NCI-H446 (cell line): ENCODE data around the gene USP38.
"Not testable (repeated sequence)": the region's sequence is repeated elsewhere in the genome, so short reads cannot be mapped to it uniquely, and the experiment has no call there.

Experiments
- DNase-seq, 2 experiments: peaks; one replicate each; lab custom pipeline; 2025; lab: John Stamatoyannopoulos, UW

The USP38 gene

DNA sequence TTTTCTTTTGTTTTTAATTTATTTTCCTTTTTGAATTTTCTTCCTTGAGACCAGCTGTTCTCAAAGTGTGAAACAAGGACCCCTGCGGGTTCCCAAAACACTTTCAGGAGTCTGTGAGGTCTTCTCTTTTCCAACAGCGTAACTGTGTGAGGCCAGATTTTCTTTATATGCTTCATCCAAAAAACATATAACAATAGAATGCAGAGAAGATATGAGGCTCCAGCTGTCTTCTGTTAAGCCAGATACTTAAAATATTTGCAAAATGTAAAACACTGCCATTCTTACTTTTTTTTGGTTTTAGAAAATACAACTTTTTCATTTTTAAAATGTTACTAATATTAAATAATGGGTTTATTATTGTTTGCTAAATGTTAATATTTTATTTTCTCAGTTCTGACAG lies 27.8 kb downstream of the USP38 start:
- no peak for DNase-seq

GRCh38 chr4:143215873-143216272 lies 31.2 kb downstream of the USP38 start:
- DNase-seq = no peak

- no peak for DNase-seq
Measured at GRCh38 chr4:143224255-143224654, 39.5 kb downstream of the USP38 start.

- DNase-seq = no peak
Measured at GRCh38 chr4:143225167-143225566, 40.5 kb downstream of the USP38 start.

DNA sequence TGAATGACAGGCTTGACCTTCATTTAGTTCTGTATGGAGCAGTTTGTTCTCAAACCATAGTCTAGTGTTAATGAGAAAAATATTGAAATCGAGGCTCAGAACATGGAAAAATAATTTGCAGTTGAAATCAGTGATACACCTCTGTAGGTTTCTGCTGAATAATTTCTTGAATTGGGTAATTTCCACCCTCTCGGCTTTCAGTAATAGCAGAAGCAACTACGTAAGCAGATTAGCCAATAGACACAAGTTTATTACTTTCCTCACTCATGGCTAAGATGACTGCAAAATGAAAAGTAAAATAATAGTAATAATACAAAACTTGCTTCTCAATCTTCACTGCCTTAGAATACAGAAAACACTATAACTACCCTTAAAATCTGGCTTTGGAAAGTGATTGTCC lies 46.0 kb downstream of the USP38 start:
- DNase-seq = no peak

- DNase-seq = no peak
Measured at GRCh38 chr4:143232277-143232676, 47.6 kb downstream of the USP38 start.

GRCh38 chr4:143234153-143234552 lies 49.4 kb downstream of the USP38 start:
- no peak for DNase-seq

GRCh38 chr4:143237195-143237594 lies 52.5 kb downstream of the USP38 start:
- DNase-seq = not testable (repeated sequence)

GRCh38 chr4:143240939-143241679 lies 56.4 kb downstream of the USP38 start:
- no peak for DNase-seq

DNA sequence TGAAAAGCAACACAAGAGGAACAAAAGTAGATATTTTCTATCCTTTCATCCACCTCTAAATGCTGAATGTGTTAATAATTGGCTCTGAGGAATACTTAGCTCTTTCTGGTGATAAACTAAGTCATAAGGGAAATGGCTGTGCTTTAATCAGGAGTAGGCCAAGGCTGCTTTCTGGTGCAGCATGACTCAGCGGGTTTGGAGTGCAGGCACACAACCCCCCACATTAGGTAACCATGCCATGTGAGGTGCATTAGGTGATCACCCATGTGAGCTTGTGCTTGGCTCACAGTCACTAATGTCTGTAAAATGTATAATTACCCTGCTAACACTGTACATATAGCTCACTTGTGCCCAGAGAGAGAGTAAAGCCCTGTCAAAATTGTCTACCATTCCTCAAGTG lies 57.2 kb downstream of the USP38 start:
- DNase-seq = no peak

GRCh38 chr4:143243041-143243440 lies 58.3 kb downstream of the USP38 start:
- no peak for DNase-seq

- DNase-seq = no peak
Measured at GRCh38 chr4:143246977-143247376, 62.3 kb downstream of the USP38 start.

DNA sequence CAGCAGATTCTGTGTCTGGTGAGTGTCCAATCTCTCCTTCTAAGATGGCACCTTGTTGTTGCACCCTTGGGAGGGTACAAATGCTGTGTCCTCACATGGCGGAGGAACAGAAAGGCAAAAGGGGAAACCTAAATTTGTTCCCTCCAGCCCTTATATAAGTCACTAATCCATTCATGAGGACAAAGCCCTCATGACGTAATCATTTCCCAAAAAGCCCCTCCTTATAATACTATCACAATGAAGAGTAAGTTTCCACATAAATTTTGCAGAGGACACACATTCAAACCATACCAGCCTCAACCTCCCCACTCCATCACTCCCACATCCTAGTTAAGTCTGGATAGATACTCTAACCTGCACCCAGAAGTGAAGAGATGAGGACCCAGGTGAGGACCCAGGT lies 63.1 kb downstream of the USP38 start:
- DNase-seq = no peak

- DNase-seq = no peak
Measured at GRCh38 chr4:143248827-143249226, 64.1 kb downstream of the USP38 start.

DNA sequence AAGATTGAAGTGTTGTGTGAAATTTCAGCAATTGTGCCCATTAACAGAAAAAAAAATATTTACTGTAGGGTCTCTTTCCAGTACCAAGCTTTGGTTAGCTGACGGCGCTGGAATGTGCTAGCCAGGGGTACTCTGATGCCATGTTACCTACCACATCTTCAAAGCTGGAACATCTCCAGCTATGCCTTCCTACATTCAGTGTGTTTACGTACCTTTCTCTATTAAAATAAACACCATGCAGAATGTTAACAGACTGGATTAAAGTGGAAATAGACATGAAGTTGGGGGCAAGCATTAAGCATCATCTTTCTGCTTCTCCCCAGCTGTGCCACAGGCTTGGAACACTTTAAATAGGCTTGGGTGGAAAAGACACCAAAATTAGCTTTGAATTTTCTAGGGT lies 65.9 kb downstream of the USP38 start:
- no peak for DNase-seq

GRCh38 chr4:143251348-143251747 lies 66.6 kb downstream of the USP38 start:
- DNase-seq = no peak

- DNase-seq = no peak
Measured at GRCh38 chr4:143251779-143252178, 67.1 kb downstream of the USP38 start.

GRCh38 chr4:143252478-143252877 lies 67.8 kb downstream of the USP38 start:
- no peak for DNase-seq

DNA sequence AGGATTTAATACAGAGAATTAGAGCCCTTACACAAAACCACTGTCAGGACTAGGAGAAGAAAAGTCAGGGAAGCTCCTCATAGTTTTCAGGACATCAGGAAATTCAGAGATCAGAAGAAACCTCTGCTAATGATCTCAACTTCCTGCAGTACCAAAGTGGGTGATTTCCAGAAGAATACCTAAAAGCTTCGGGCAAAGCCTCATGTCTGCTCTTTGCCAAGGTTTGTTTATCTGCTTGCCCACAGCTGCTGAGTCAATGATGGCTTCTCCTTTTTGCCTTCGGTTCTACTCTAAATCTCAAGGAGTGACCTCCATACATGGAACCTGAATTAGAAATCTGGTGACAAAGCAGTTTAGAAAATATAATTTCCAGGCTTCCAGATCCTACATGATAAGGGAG lies 68.4 kb downstream of the USP38 start:
- no peak for DNase-seq

DNA sequence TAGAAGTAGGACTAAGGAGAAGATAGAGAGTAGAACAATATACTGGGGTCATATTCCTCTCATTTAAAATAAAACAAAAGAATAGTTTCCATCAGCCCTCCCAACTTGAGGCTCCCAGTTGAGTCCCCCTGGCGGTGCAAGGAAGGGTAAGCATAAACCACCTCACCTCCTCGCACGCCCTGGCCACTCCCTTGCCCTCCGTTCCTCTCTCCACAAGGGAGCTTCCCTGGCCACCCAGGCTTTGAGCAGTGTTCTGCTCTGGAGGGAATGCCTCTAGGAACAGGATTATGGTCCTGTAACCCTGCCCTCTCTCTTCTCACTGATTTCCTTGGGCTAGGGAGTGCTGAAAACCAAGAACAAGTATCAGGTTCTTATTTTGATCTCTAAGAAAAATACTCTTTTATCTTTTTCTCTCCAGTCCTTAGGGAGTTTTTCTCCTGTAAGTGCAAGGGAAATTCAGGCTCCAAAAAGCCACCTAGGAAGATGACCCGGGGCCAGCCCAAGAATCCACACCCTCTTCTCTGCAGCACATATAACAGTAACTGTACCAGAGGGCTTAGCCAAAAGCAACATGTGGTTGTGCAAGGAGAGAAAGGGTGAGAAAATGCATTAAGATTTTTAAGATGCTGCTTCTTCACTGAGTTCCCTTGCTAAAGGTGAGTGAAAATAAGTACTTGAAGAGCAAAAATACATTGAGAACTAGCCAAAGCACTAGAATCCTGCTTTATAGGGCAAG lies 69.9 kb downstream of the USP38 start:
- no peak for DNase-seq

DNA sequence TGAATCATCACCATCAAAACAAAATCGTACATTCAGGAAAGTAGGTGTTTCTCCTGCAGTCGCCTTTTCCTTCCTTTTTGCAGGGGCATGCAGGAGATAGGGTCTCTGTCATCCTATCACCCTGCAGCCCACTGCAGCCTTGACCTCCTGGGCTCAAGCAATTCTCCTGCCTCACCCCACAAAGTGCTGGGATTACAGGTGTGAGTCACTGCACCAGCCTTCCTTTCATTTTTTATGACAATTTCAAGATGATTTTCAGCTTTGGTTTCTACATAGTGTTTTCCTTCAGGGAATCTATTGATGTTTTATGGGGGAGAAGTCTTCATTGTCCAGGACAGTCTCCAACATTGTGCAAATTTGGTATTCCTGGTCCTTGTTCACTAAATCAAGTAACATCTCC lies 71.7 kb downstream of the USP38 start:
- no peak for DNase-seq

GRCh38 chr4:143257356-143257755 lies 72.6 kb downstream of the USP38 start:
- no peak for DNase-seq

- no peak for DNase-seq
Measured at GRCh38 chr4:143260750-143261149, 76.0 kb downstream of the USP38 start.

- no peak for DNase-seq
Measured at GRCh38 chr4:143262838-143263237, 78.1 kb downstream of the USP38 start.
